HepG2 (cell line): Measurements from ENCODE around the gene LDLRAD4. TPM values are rescaled to one million over a fixed set of nuclear protein-coding genes. Genes with fewer than 3 reads are reported as not detected.

Experiments
- ATAC-seq: fragments of 200-7000 bp; cut with Tn5 transposase; 3 replicates; pipeline ENCODE4 v1.9.1; 2020; ENCODE audit warnings: mild to moderate bottlenecking, moderate library complexity
- BruUV-seq: library from RNA; stranded (reverse); fragments of 400-500 nt; replicated peaks from 2 replicates; lab custom pipeline; 2021; lab: Mats Ljungman, UMichigan
- CTCF ChIA-PET: fragments of 300-600 bp; formaldehyde crosslinking; extraction: SDS; loops from one replicate; lab custom pipeline; 2021; ENCODE audit warnings: low total read pairs, inconsistent platforms, low intra/inter-chr PET ratio; lab: Yijun Ruan, JAX
- POLR2A ChIA-PET: fragments of 350-600 bp; sonication (Branson Sonifier 250); formaldehyde crosslinking; loops from one replicate; lab custom pipeline; 2020; ENCODE audit warnings: antibody characterized with exemption, inconsistent platforms; lab: Yijun Ruan, JAX
- DNase-seq: peaks from one replicate; pipeline ENCODE4 v3.0.0-alpha.2; 2015; ENCODE audit warnings: low spot score
- FAIRE-seq: peaks from 3 replicates; lab custom pipeline; 2011; peaks lifted over from hg19 to GRCh38; lab: Jason Lieb, UNC
- H2AFZ ChIP-seq: one replicate; pipeline ENCODE4 v1.6.1; 2011; ENCODE audit warnings: low read length, inconsistent platforms
- H3K27ac ChIP-seq: fragments of 300-600 bp; 3 replicates; pipeline ENCODE4 v1.8.0; 2011; ENCODE audit warnings: mixed run types, mild to moderate bottlenecking, mixed read lengths, low read length, inconsistent platforms; ENCODE audit not compliant: insufficient read depth; ENCODE audit errors: extremely low read length
- H3K27me3 ChIP-seq, 2 experiments: fragments of 200-600 bp in 1 of 2; 2 replicates in 1 of 2; 3 replicates in 1 of 2; pipeline versions ENCODE4 v1.6.0 to v1.8.0; 2011; ENCODE audit warnings: low read length in 2 of 2, mild to moderate bottlenecking in 2 of 2, moderate library complexity in 2 of 2, inconsistent platforms in 1 of 2; ENCODE audit not compliant: insufficient read depth in 2 of 2, control insufficient read depth in 1 of 2
- H3K36me3 ChIP-seq, 2 experiments: fragments of 200-600 bp in 1 of 2; replicated peaks in 1 of 2; 2 replicates in 1 of 2; 3 replicates in 1 of 2; pipeline versions ENCODE4 v1.5.1 to v1.8.0; 2011; ENCODE audit warnings: low read length in 2 of 2, inconsistent platforms in 1 of 2; ENCODE audit not compliant: insufficient read depth in 2 of 2, control insufficient read depth in 1 of 2
- H3K4me1 ChIP-seq: 2 replicates; pipeline ENCODE4 v1.5.1; 2012; ENCODE audit warnings: low read length, inconsistent platforms; ENCODE audit not compliant: insufficient read depth
- H3K4me2 ChIP-seq: 2 replicates; pipeline ENCODE4 v1.6.0; 2011; ENCODE audit warnings: low read depth, low read length, inconsistent platforms
- H3K4me3 ChIP-seq, 3 experiments: fragments of 200-600 bp in 1 of 3; sonication (generic), shearing (Covaris generic) in 1 of 3; replicated peaks in 1 of 3; 2 replicates each; pipeline ENCODE4 v1.5.1; 2011 to 2016; ENCODE audit warnings: low read length in 3 of 3, inconsistent platforms in 2 of 3, low read depth in 2 of 3, mild to moderate bottlenecking in 2 of 3, control low read depth in 1 of 3, mixed read lengths in 1 of 3; ENCODE audit not compliant: insufficient read depth in 1 of 3
- H3K79me2 ChIP-seq: one replicate; pipeline ENCODE4 v1.6.1; 2011; ENCODE audit warnings: low read length, inconsistent platforms; ENCODE audit not compliant: insufficient read depth
- H3K9ac ChIP-seq: 2 replicates; pipeline ENCODE4 v1.6.0; 2011; ENCODE audit warnings: mild to moderate bottlenecking, low read depth, low read length, inconsistent platforms; ENCODE audit not compliant: insufficient read depth
- H3K9me3 ChIP-seq: 2 replicates; pipeline ENCODE4 v1.5.1; 2012; ENCODE audit warnings: mild to moderate bottlenecking, low read length
- H4K20me1 ChIP-seq: 2 replicates; pipeline ENCODE4 v1.6.0; 2011; ENCODE audit warnings: inconsistent platforms, mild to moderate bottlenecking, low read length, moderate library complexity; ENCODE audit not compliant: insufficient read depth
- AFF4 ChIP-seq: sonication (generic); formaldehyde crosslinking; IDR thresholded peaks from 2 replicates; pipeline ENCODE4 v1.4.0; 2020; ENCODE audit warnings: missing genetic modification reagents
- AGO1 ChIP-seq: fragments of 200-400 bp; formaldehyde crosslinking; IDR thresholded peaks from 2 replicates; pipeline ENCODE4 v1.6.1; 2017; ENCODE audit warnings: mild to moderate bottlenecking, low read depth, low read length, moderate library complexity; ENCODE audit not compliant: poor library complexity, severe bottlenecking
- ARNT ChIP-seq: fragments of 450-650 bp; IDR thresholded peaks from 2 replicates; pipeline ENCODE4 v1.6.1; 2017
- CENPBD1 ChIP-seq: sonication (generic); formaldehyde crosslinking; IDR thresholded peaks from 2 replicates; pipeline ENCODE4 v1.8.0; 2022; ENCODE audit warnings: missing genetic modification reagents, low read depth, mild to moderate bottlenecking, borderline replicate concordance
- CENPX ChIP-seq: sonication (generic); formaldehyde crosslinking; IDR thresholded peaks from 2 replicates; pipeline ENCODE4 v1.9.0; 2021; ENCODE audit warnings: mild to moderate bottlenecking, missing genetic modification reagents, moderate library complexity
- EP300 ChIP-seq, 3 experiments: sonication (generic) in 1 of 3; formaldehyde crosslinking in 1 of 3; IDR thresholded peaks; 2 replicates each; pipeline versions ENCODE4 v1.5.1 to v1.6.1; 2011 to 2020; ENCODE audit warnings: low read depth in 2 of 3, low read length in 2 of 3, borderline replicate concordance in 1 of 3, improper control_type of control experiment in 1 of 3, mild to moderate bottlenecking in 1 of 3, missing genetic modification reagents in 1 of 3, moderate library complexity in 1 of 3
- GATAD1 ChIP-seq: IDR thresholded peaks from 2 replicates; pipeline ENCODE4 v1.6.1; 2016; ENCODE audit warnings: missing genetic modification reagents, missing compliant biosample characterization
- IKZF1 ChIP-seq: fragments of 450-650 bp; IDR thresholded peaks from 2 replicates; pipeline ENCODE4 v1.7.1; 2016
- KDM5B ChIP-seq: sonication (generic); formaldehyde crosslinking; IDR thresholded peaks from 2 replicates; pipeline ENCODE4 v1.4.0; 2020; ENCODE audit warnings: missing genetic modification reagents, mild to moderate bottlenecking, borderline replicate concordance
- KLF6 ChIP-seq: IDR thresholded peaks from 2 replicates; pipeline ENCODE4 v1.8.0; 2016; ENCODE audit warnings: missing biosample characterization, missing genetic modification reagents
- MLX ChIP-seq: IDR thresholded peaks from 2 replicates; pipeline ENCODE4 v1.6.1; 2016
- PTBP1 ChIP-seq: fragments of 200-400 bp; formaldehyde crosslinking; IDR thresholded peaks from 2 replicates; pipeline ENCODE4 v1.6.1; 2018; ENCODE audit warnings: low read length, low read depth; ENCODE audit not compliant: poor library complexity, severe bottlenecking
- TBL1XR1 ChIP-seq: fragments of 150-350 bp; IDR thresholded peaks from 2 replicates; pipeline ENCODE4 v1.6.1; 2014; ENCODE audit warnings: borderline replicate concordance, low read length; ENCODE audit not compliant: partially characterized antibody
- TSC22D2 ChIP-seq: sonication (generic); formaldehyde crosslinking; IDR thresholded peaks from 2 replicates; pipeline ENCODE4 v1.5.1; 2020; ENCODE audit warnings: missing genetic modification reagents, mild to moderate bottlenecking, borderline replicate concordance
- ZIK1 ChIP-seq: sonication (generic); formaldehyde crosslinking; IDR thresholded peaks from 2 replicates; pipeline ENCODE4 v1.5.0; 2020; ENCODE audit warnings: mild to moderate bottlenecking, low read depth, missing genetic modification reagents, borderline replicate concordance
- ZNF383 ChIP-seq: sonication (generic); formaldehyde crosslinking; IDR thresholded peaks from 2 replicates; pipeline ENCODE4 v1.4.0; 2020; ENCODE audit warnings: missing genetic modification reagents, mild to moderate bottlenecking, borderline replicate concordance
- ZNF790 ChIP-seq: sonication (generic); formaldehyde crosslinking; IDR thresholded peaks from 2 replicates; pipeline ENCODE4 v1.8.0; 2022; ENCODE audit warnings: missing genetic modification reagents, mild to moderate bottlenecking, borderline replicate concordance
- WGBS: methylation state at CpG from one replicate; pipeline ENCODE4 v1.1.6; 2017; ENCODE audit warnings: low lambda C conversion rate; 5-methylcytosine and 5-hydroxymethylcytosine counted together
- in situ Hi-C: cut with HindIII; loops from 2 replicates; pipeline ENCODE4 v1.10.0; 2017; ENCODE audit warnings: low pct_unique_long_range_greater_than_20kb; ENCODE audit not compliant: extremely low pct_ligation_motif_present
- intact Hi-C: fragments of 100-400 bp; cut with micrococcal nuclease; formaldehyde crosslinking; loops from one replicate; pipeline ENCODE4 v1.10.0; 2022; ENCODE audit not compliant: unreplicated experiment
- polyA plus RNA-seq, 8 experiments: library from polyadenylated mRNA; depleted of rRNA in 3 of 8; stranded (reverse) in 7 of 8; unstranded in 1 of 8; fragments of >200 nt; fragmentation: Illumina TruSeq in 4 of 8; extraction: Trizol in 4 of 8; gene quantifications; 2 replicates each; pipeline versions ENCODE4 v1.2.1 to v1.2.3, GENCODE V29; 2011 to 2016; ENCODE audit warnings: low read depth in 4 of 8, missing spikeins in 1 of 8, mixed read lengths in 1 of 8; ENCODE audit not compliant: insufficient read depth in 1 of 8
- total RNA-seq, 5 experiments: library from RNA; depleted of rRNA; stranded (reverse); fragments of >200 nt; fragmentation: Illumina TruSeq; extraction: Trizol; gene quantifications; 2 replicates each; pipeline ENCODE4 v1.2.3, GENCODE V29; 2016; ENCODE audit warnings: low read depth in 1 of 5

The LDLRAD4 gene
- total and polyA plus RNA-seq, 2 of the 13 experiments (the other 11 are each of a cell fraction or from before 2014, with no cell fraction given) = 13.6 to 20.9 TPM

GRCh38 chr18:13370995-13371625 is 152.6 kb downstream of the LDLRAD4 start:
- no peak for FAIRE-seq
- Histone ChIP-seq H3K27me3 (no peaks in the 10 kb centered on the region), H3K27ac (no peak overlapping the region), H4K20me1 (no peaks in the 10 kb centered on the region), H3K4me1 (peaks cover 13% of the 10 kb centered on the region; the same call in 1 of the 2 replicates), H3K4me2 (no peak overlapping the region), H2AFZ (no peak overlapping the region), H3K79me2 (no peaks in the 10 kb centered on the region), H3K36me3 (no peaks in the 10 kb centered on the region), H3K4me3 (no peak overlapping the region), H3K9ac (no peak overlapping the region), H3K9me3 (no peaks in the 10 kb centered on the region)
- TF ChIP-seq ZNF790 (CRISPR knock-in tag) (no peak), PTBP1 (no peak), GATAD1 (CRISPR knock-in tag) (no peak), TBL1XR1 (no peak), KDM5B (CRISPR knock-in tag) (no peak), TSC22D2 (CRISPR knock-in tag) (no peak), ZIK1 (CRISPR knock-in tag) (no peak), AFF4 (CRISPR knock-in tag) (no peak), KLF6 (CRISPR knock-in tag) (no peak), CENPX (no peak), MLX (CRISPR knock-in tag) (no peak), EP300 (IDR thresholded peaks at IDR 0.05; ENCODE audit: low read depth in 2 of 2, low read length in 2 of 2) (no peak), EP300 (CRISPR knock-in tag; IDR thresholded peaks at IDR 0.05; ENCODE audit: borderline replicate concordance) (no peak), IKZF1 (no peak), ARNT (no peak), AGO1 (no peak), ZNF383 (CRISPR knock-in tag) (no peak), CENPBD1 (CRISPR knock-in tag) (no peak)
- no TSS peak for BruUV-seq
- in situ Hi-C loops = no loop called here
- intact Hi-C loops = no loop called here
- CTCF ChIA-PET = no interaction called here
- ATAC-seq = no peak
- no peak for DNase-seq
- POLR2A ChIA-PET = no interaction called here
- over 99% methylated on average over 13 of the region's 16 CpGs for WGBS
